Stimulated activated CD4-positive, alpha-beta T cell treated with anti-CD3 and anti-CD28 coated beads, TNF-alpha, amount 100 ng/mL, for 48 hours (primary cell): ENCODE data around the gene HPS1.

Experiments
- DNase-seq, 3 donors: peaks; one replicate each; pipeline ENCODE4 v3.0.0-alpha.2; 2020; ENCODE audit warnings: low read depth in 3 of 3

HPS1 gene

GRCh38 chr10:98411768-98412167 is 35.0 kb downstream of the HPS1 start:
- no peak for DNase-seq

- no peak for DNase-seq
Measured at GRCh38 chr10:98411166-98411565, 35.6 kb downstream of the HPS1 start.

- DNase-seq: no peak
Measured at GRCh38 chr10:98410759-98411158, 36.0 kb downstream of the HPS1 start.

GRCh38 chr10:98410135-98410743 is 36.5 kb downstream of the HPS1 start:
- no peak for DNase-seq

- DNase-seq: no peak
Measured at GRCh38 chr10:98408799-98409198, 37.9 kb downstream of the HPS1 start.

- DNase-seq: no peak
Measured at GRCh38 chr10:98407744-98408241, 38.9 kb downstream of the HPS1 start.

GRCh38 chr10:98407017-98407743 is 39.6 kb downstream of the HPS1 start:
- no peak for DNase-seq

- no peak for DNase-seq
Measured at GRCh38 chr10:98405422-98405821, 41.3 kb downstream of the HPS1 start.

- DNase-seq: no peak
Measured at GRCh38 chr10:98404571-98405359, 42.0 kb downstream of the HPS1 start.

GRCh38 chr10:98403812-98404504 is 42.8 kb downstream of the HPS1 start:
- DNase-seq: no peak

GRCh38 chr10:98402931-98403718 is 43.6 kb downstream of the HPS1 start:
- DNase-seq: no peak

- DNase-seq: no peak
Measured at GRCh38 chr10:98402478-98402877, 44.3 kb downstream of the HPS1 start.

GRCh38 chr10:98400482-98400881 is 46.3 kb downstream of the HPS1 start:
- no peak for DNase-seq

GRCh38 chr10:98399784-98400183 is 47.0 kb downstream of the HPS1 start:
- no peak for DNase-seq

- DNase-seq: no peak
Measured at GRCh38 chr10:98397089-98397600, 49.6 kb downstream of the HPS1 start.

- no peak for DNase-seq
Measured at GRCh38 chr10:98396096-98397063, 50.4 kb downstream of the HPS1 start.

GRCh38 chr10:98394851-98395440 is 51.8 kb downstream of the HPS1 start:
- no peak for DNase-seq

GRCh38 chr10:98391578-98391991 is 55.1 kb downstream of the HPS1 start:
- DNase-seq: no peak

- DNase-seq: no peak
Measured at GRCh38 chr10:98391065-98391464, 55.7 kb downstream of the HPS1 start.
